Kidney capillary endothelial cell (primary cell): Measurements from ENCODE around the gene PCDH9.

Source experiments
- DNase-seq: peaks from one replicate; pipeline ENCODE4 v3.0.0-alpha.2; 2018; ENCODE audit warnings: low spot score

PCDH9 gene

GRCh38 chr13:67084066-67084465, 146.1 kb downstream of the PCDH9 start:
- no peak for DNase-seq

- no peak for DNase-seq
Observed at GRCh38 chr13:67083519-67083918, 146.6 kb downstream of the PCDH9 start.

GRCh38 chr13:67080351-67080750, 149.8 kb downstream of the PCDH9 start:
- no peak for DNase-seq

- DNase-seq = no peak
Observed at GRCh38 chr13:67078062-67078461, 152.1 kb downstream of the PCDH9 start.

GRCh38 chr13:67077132-67077531, 153.0 kb downstream of the PCDH9 start:
- no peak for DNase-seq

- DNase-seq = no peak
Observed at GRCh38 chr13:67076378-67076777, 153.8 kb downstream of the PCDH9 start.

- DNase-seq = no peak
Observed at GRCh38 chr13:67075239-67075638, 154.9 kb downstream of the PCDH9 start.

GRCh38 chr13:67071918-67072598, 158.1 kb downstream of the PCDH9 start:
- no peak for DNase-seq

GRCh38 chr13:67070306-67070705, 159.8 kb downstream of the PCDH9 start:
- no peak for DNase-seq

GRCh38 chr13:67069117-67069767, 160.9 kb downstream of the PCDH9 start:
- DNase-seq = no peak

- no peak for DNase-seq
Observed at GRCh38 chr13:67064920-67065319, 165.2 kb downstream of the PCDH9 start.

- no peak for DNase-seq
Observed at GRCh38 chr13:67063036-67063435, 167.1 kb downstream of the PCDH9 start.

GRCh38 chr13:67062160-67062559, 168.0 kb downstream of the PCDH9 start:
- no peak for DNase-seq

GRCh38 chr13:67061750-67062149, 168.4 kb downstream of the PCDH9 start:
- DNase-seq = no peak

GRCh38 chr13:67052550-67053490, 177.3 kb downstream of the PCDH9 start:
- DNase-seq = no peak

GRCh38 chr13:67049744-67050143, 180.4 kb downstream of the PCDH9 start:
- no peak for DNase-seq

- no peak for DNase-seq
Observed at GRCh38 chr13:67048821-67049150, 181.3 kb downstream of the PCDH9 start.

- no peak for DNase-seq
Observed at GRCh38 chr13:67048084-67048820, 181.9 kb downstream of the PCDH9 start.

GRCh38 chr13:67045357-67045756, 184.8 kb downstream of the PCDH9 start:
- no peak for DNase-seq

GRCh38 chr13:67043901-67044300, 186.2 kb downstream of the PCDH9 start:
- no peak for DNase-seq

- DNase-seq = no peak
Observed at GRCh38 chr13:67042556-67042955, 187.6 kb downstream of the PCDH9 start.
